Upper lobe of left lung (tissue), 4 donors: Measurements from ENCODE around the gene SMAD7.

ENCODE experiments used
- EP300 ChIP-seq, 4 donors: sonication (generic); formaldehyde crosslinking; IDR thresholded peaks; one replicate each; pipeline ENCODE4 v1.5.1; 2017; ENCODE audit warnings: antibody characterized with exemption in 4 of 4, control low read depth in 2 of 4
- POLR2A ChIP-seq, 4 donors: fragments of 450-650 bp; IDR thresholded peaks; one replicate each; pipeline ENCODE4 v1.5.1; 2016 to 2017; ENCODE audit warnings: antibody characterized with exemption in 4 of 4, mild to moderate bottlenecking in 2 of 4
- TF ChIP-seq, protein P1 (sequence below), 6 experiments: fragments of 450-650 bp in 4 of 6; fragments of 200-600 bp in 2 of 6; sonication (generic) in 2 of 6; IDR thresholded peaks; one replicate each; pipeline ENCODE4 v1.5.1; 2016 to 2019; ENCODE audit warnings: antibody characterized with exemption in 6 of 6

DNA sequence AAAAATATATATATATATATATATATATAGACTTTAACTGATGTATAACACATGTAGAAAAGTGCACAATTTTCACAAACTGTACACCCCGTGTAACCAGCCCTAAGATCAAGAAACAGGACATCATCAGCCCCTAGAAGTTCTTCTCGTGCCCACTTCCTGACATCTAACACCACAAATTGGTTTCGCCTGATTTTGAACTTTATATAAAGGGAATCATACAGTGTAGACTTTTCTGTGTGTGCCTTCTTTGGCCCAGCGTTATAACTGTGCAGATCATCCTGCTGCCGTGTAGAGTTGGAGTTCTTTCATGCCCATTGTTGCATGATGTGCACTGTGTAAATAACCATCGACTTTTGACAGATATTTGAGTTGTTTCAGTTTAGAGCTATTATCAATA lies 41.0 kb downstream of the SMAD7 start:
- no peak for TF ChIP-seq POLR2A (IDR thresholded peaks at IDR 0.05)
- TF ChIP-seq, protein P1, sequence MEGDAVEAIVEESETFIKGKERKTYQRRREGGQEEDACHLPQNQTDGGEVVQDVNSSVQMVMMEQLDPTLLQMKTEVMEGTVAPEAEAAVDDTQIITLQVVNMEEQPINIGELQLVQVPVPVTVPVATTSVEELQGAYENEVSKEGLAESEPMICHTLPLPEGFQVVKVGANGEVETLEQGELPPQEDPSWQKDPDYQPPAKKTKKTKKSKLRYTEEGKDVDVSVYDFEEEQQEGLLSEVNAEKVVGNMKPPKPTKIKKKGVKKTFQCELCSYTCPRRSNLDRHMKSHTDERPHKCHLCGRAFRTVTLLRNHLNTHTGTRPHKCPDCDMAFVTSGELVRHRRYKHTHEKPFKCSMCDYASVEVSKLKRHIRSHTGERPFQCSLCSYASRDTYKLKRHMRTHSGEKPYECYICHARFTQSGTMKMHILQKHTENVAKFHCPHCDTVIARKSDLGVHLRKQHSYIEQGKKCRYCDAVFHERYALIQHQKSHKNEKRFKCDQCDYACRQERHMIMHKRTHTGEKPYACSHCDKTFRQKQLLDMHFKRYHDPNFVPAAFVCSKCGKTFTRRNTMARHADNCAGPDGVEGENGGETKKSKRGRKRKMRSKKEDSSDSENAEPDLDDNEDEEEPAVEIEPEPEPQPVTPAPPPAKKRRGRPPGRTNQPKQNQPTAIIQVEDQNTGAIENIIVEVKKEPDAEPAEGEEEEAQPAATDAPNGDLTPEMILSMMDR (IDR thresholded peaks at IDR 0.05): no peak
- TF ChIP-seq EP300 (IDR thresholded peaks at IDR 0.05): no peak
